Measurements from ENCODE around the gene SPATA31D1.

DNA sequence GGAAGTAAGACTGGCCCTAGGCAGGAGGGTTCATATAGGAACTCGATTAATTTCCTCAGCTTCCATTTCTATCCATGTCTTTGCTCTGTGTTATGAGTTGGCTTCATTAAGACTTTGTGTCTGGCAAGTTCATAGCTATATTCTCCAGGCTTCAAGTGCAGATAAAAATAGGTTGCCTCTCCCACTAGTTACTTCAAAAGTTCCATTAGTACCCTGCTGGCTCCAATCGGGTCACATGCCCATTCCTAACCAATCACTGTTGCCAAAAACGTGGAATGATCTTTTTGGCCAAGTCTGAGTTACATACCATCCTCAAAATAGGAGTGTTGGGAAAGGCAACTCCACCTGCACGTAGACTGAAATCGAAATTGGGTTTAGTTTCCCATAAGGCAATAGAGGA is 13.8 kb upstream of the SPATA31D1 start:
- TF ChIP-seq EZH2 (IDR thresholded peaks at IDR 0.05; ENCODE audit: borderline replicate concordance, low read depth, low read length, severe bottlenecking): no peak
- TF ChIP-seq POLR2AphosphoS5 (IDR thresholded peaks at IDR 0.05; ENCODE audit: insufficient read depth, low read depth, low read length): no peak
- no peak for TF ChIP-seq CTCF (IDR thresholded peaks at IDR 0.05; ENCODE audit: extremely low read depth in 1 of 2, insufficient read depth in 1 of 2, low read depth in 1 of 2, low read length in 2 of 2)

All from endothelial cell of umbilical vein (primary cell).